ENCODE data around the gene SLC10A1.

Gene SLC10A1

DNA sequence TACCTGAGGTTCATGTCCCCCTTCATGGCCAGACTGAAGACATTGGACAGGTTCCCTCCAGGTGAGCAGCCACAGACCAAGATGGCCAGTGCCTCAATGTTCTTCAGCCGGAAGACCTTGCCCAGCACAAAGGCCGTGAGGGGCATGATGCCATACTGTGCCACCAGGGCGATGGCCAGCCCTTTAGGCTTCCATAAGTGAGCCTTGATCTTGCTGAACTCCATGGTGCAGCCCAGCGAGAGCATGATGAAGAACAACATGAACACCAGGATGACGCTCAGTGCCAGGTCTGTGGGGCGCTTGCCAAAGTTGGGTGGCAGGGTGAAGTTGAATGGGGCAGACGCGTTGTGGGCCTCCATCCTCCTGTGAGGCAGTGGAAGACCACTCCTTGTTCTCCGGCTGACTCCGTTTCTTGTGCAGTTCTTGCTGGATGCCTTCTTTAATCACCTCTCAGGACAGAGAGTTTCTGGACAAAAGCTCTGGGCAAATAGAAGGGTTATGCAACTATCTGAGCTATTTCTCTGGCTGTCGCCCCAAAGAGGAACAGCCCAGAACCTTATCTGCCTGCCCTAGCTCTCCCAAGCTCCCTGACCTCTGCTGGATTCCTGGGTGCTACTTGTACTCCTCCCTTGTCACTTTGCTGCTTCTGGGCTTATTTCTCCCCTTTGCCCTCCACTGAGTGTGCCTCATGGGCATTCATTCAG lies at the start of gene SLC10A1:
Gene SLC10A1, minus strand, starts transcription at position 445 of the 704 bp plus-strand sequence. Its CDS starts 86 bp downstream, at position 359.
- Mint-ChIP-seq H3K27ac (no peak within 1 kb of the TSS), H3K27me3 (ENCODE audit: low read depth) (peaks cover 7% of the 10 kb centered on the region), H3K36me3 (ENCODE audit: low read depth) (no peaks in the 10 kb centered on the region), H3K4me1 (no peaks in the 10 kb centered on the region), H3K4me3 (no peak within 1 kb of the TSS), H3K9me3 (no peaks in the 10 kb centered on the region)
- no peak for TF ChIP-seq CTCF (IDR thresholded peaks at IDR 0.05; ENCODE audit: unreplicated experiment in 3 of 3)

DNA sequence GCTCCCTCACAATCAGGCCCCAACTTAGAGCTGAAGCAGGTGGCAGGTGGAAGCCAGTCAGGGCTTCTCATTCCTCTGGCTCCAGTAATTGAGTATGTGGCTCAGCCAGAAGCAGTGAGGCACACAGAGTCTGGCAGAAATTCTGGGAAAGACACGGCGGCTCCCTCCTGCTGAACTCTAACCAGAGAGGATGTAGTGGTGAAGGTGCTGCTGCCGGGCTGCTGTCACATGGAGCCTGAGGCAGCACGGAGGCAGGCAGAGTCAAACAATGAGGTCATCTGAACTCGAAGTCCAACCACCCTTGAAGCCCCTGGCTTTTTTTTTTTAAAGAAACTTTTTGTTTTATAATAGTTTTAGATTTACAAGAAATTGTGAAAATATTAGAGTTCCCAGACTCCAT lies 48.7 kb upstream of the SLC10A1 start:
- no peaks in the 10 kb centered on the region for H3K36me3 Mint-ChIP-seq (ENCODE audit: low read depth)
- H3K4me3 Mint-ChIP-seq, result no peak overlapping the region
- H3K27me3 Mint-ChIP-seq (ENCODE audit: low read depth), result no peaks in the 10 kb centered on the region
- peaks cover 17% of the 10 kb centered on the region for H3K4me1 Mint-ChIP-seq
- H3K27ac Mint-ChIP-seq, result no peak overlapping the region
- no peaks in the 10 kb centered on the region for H3K9me3 Mint-ChIP-seq
- TF ChIP-seq CTCF (IDR thresholded peaks at IDR 0.05; ENCODE audit: unreplicated experiment in 3 of 3), result no peak

- Mint-ChIP-seq H3K27ac (no peak overlapping the region), H3K4me1 (peaks cover 17% of the 10 kb centered on the region), H3K36me3 (ENCODE audit: low read depth) (no peaks in the 10 kb centered on the region), H3K27me3 (ENCODE audit: low read depth) (no peaks in the 10 kb centered on the region), H3K9me3 (no peaks in the 10 kb centered on the region), H3K4me3 (no peak overlapping the region)
- TF ChIP-seq CTCF (IDR thresholded peaks at IDR 0.05; ENCODE audit: unreplicated experiment in 3 of 3), result no peak
Measured at GRCh38 chr14:69845050-69845581, 48.1 kb upstream of the SLC10A1 start.

GRCh38 chr14:69844171-69844570 lies 47.1 kb upstream of the SLC10A1 start:
- Mint-ChIP-seq H3K4me3 (no peak overlapping the region), H3K9me3 (no peaks in the 10 kb centered on the region), H3K27ac (no peak overlapping the region), H3K4me1 (peaks cover 11% of the 10 kb centered on the region), H3K27me3 (ENCODE audit: low read depth) (no peaks in the 10 kb centered on the region), H3K36me3 (ENCODE audit: low read depth) (no peaks in the 10 kb centered on the region)
- TF ChIP-seq CTCF (IDR thresholded peaks at IDR 0.05; ENCODE audit: unreplicated experiment in 3 of 3), result no peak

DNA sequence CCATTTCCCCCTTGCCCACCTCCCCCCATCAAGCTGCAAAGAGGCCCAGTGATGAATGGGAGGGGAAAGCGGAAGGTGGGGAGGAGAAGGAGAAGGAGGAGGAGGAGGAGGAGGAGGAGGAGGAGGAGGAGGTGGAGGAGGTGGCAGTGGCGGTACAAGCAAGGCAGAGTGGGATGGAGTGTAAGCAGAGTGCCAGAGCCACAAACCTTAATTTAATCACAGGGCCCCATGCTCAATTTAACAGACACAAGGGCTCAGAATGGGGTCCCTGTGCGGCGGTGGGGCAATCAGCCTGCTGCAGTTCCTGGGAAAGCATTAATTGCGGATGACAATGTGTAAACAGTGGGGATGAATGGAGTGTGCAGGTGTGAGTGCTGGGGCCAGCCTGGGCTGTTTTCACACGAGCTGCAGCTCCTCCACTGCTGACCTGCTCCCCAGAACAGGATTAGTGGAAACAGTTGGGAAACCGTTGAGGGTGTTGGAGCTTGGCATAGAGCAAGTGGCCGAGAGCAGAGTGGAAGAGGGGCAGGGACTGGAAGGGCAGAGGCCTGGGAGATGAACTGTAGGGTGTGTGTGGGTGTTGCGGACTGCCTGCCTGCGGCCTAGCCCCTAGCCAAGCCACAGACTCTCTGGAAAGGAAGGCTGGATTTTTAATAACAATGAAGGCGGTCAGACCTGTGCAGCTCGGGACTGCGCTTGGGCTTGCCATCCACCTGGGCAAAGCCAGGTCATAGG lies 45.8 kb upstream of the SLC10A1 start:
- TF ChIP-seq CTCF (IDR thresholded peaks at IDR 0.05; ENCODE audit: unreplicated experiment in 3 of 3), result no peak
- no peak overlapping the region for H3K4me3 Mint-ChIP-seq
- H3K27me3 Mint-ChIP-seq (ENCODE audit: low read depth), result no peaks in the 10 kb centered on the region
- H3K27ac Mint-ChIP-seq, result no peak overlapping the region
- no peaks in the 10 kb centered on the region for H3K36me3 Mint-ChIP-seq (ENCODE audit: low read depth)
- H3K4me1 Mint-ChIP-seq, result no peaks in the 10 kb centered on the region
- H3K9me3 Mint-ChIP-seq, result no peaks in the 10 kb centered on the region

All from nephron (organoid).